NCI-H2227 treated with DMSO at 0.1 percent for 48 hours (cell line): ENCODE data around the gene SLC48A1.

Experiments used
- DNase-seq: peaks from one replicate; lab custom pipeline; 2025; lab: John Stamatoyannopoulos, UW

Gene SLC48A1

GRCh38 chr12:47778881-47779280, 5.8 kb downstream of the SLC48A1 start:
- no peak for DNase-seq

GRCh38 chr12:47779301-47779942, 6.4 kb downstream of the SLC48A1 start:
- peak; percentile 52 for DNase-seq

- no peak for DNase-seq
Observed at GRCh38 chr12:47779943-47780504, 7.0 kb downstream of the SLC48A1 start.

GRCh38 chr12:47781479-47782371, 8.7 kb downstream of the SLC48A1 start:
- no peak for DNase-seq

GRCh38 chr12:47782372-47782770, 9.3 kb downstream of the SLC48A1 start:
- DNase-seq = no peak

- DNase-seq = no peak
Observed at GRCh38 chr12:47783024-47783755, 10.2 kb downstream of the SLC48A1 start.

GRCh38 chr12:47783821-47784819, 11.1 kb downstream of the SLC48A1 start:
- DNase-seq = no peak

GRCh38 chr12:47785036-47785886, 12.2 kb downstream of the SLC48A1 start:
- no peak for DNase-seq

- no peak for DNase-seq
Observed at GRCh38 chr12:47785887-47786661, 13.0 kb downstream of the SLC48A1 start.

GRCh38 chr12:47786662-47787280, 13.7 kb downstream of the SLC48A1 start:
- no peak for DNase-seq

- DNase-seq = no peak
Observed at GRCh38 chr12:47787596-47788319, 14.7 kb downstream of the SLC48A1 start.

- DNase-seq = no peak
Observed at GRCh38 chr12:47789141-47789540, 16.1 kb downstream of the SLC48A1 start.

GRCh38 chr12:47789712-47790489, 16.9 kb downstream of the SLC48A1 start:
- no peak for DNase-seq

- DNase-seq = no peak
Observed at GRCh38 chr12:47790676-47791350, 17.8 kb downstream of the SLC48A1 start.

GRCh38 chr12:47791351-47791746, 18.3 kb downstream of the SLC48A1 start:
- no peak for DNase-seq

GRCh38 chr12:47791874-47792273, 18.8 kb downstream of the SLC48A1 start:
- no peak for DNase-seq
